GM23338 (cell line): Measurements from ENCODE around the gene ABAT. TPM values are rescaled to one million over a fixed set of nuclear protein-coding genes. Genes with fewer than 3 reads are reported as not detected.

Experiments used
- ATAC-seq: fragments of 200-7000 bp; cut with Tn5 transposase; 3 replicates; pipeline ENCODE4 v1.9.1; 2020
- DNase-seq: peaks from one replicate; pipeline ENCODE4 v3.0.0-alpha.2; 2015; ENCODE audit warnings: low spot score
- H2AFZ ChIP-seq: fragments of 200-600 bp; sonication (generic); 2 replicates; pipeline ENCODE4 v1.8.0; 2016; ENCODE audit warnings: antibody characterized with exemption, mild to moderate bottlenecking, moderate library complexity
- H3F3A ChIP-seq: fragments of 200-600 bp; sonication (generic); replicated peaks from 2 replicates; pipeline ENCODE4 v1.8.0; 2017; ENCODE audit warnings: antibody characterized with exemption, mixed run types, low read depth
- H3K27ac ChIP-seq: fragments of 200-600 bp; sonication (generic); 2 replicates; pipeline ENCODE4 v1.6.1; 2016; ENCODE audit warnings: low read depth
- H3K27me3 ChIP-seq: fragments of 200-600 bp; sonication (generic); 2 replicates; pipeline ENCODE4 v1.8.0; 2016; ENCODE audit warnings: mild to moderate bottlenecking, mixed run types, moderate library complexity; ENCODE audit not compliant: insufficient read depth
- H3K36me3 ChIP-seq: fragments of 200-600 bp; sonication (generic); 2 replicates; pipeline ENCODE4 v1.8.0; 2016; ENCODE audit warnings: mild to moderate bottlenecking; ENCODE audit not compliant: insufficient read depth
- H3K4me1 ChIP-seq: fragments of 200-600 bp; sonication (generic); 2 replicates; pipeline ENCODE4 v1.8.0; 2016; ENCODE audit warnings: mild to moderate bottlenecking, moderate library complexity; ENCODE audit not compliant: insufficient read depth
- H3K4me2 ChIP-seq: fragments of 200-600 bp; sonication (generic); 2 replicates; pipeline ENCODE4 v1.7.1; 2017; ENCODE audit warnings: mixed run types
- H3K4me3 ChIP-seq: fragments of 200-600 bp; sonication (generic); 2 replicates; pipeline ENCODE4 v1.6.1; 2016; ENCODE audit warnings: mixed run types
- H3K79me2 ChIP-seq: fragments of 200-600 bp; sonication (generic); replicated peaks from 2 replicates; pipeline ENCODE4 v1.8.0; 2017; ENCODE audit warnings: mild to moderate bottlenecking; ENCODE audit not compliant: insufficient read depth
- H3K9me2 ChIP-seq: fragments of 200-600 bp; sonication (generic); 2 replicates; pipeline ENCODE4 v1.8.0; 2017; ENCODE audit not compliant: insufficient read depth
- H4K20me1 ChIP-seq: fragments of 200-600 bp; sonication (generic); replicated peaks from 2 replicates; pipeline ENCODE4 v1.8.0; 2017; ENCODE audit warnings: mild to moderate bottlenecking; ENCODE audit not compliant: insufficient read depth
- H3K27ac Mint-ChIP-seq: 2 replicates; pipeline ENCODE4 v1.8.0; 2020; ENCODE audit warnings: inconsistent platforms, mild to moderate bottlenecking, moderate library complexity, mixed read lengths
- H3K27me3 Mint-ChIP-seq: 3 replicates; pipeline ENCODE4 v1.8.0; 2022; ENCODE audit warnings: low read depth, mild to moderate bottlenecking, moderate library complexity, mixed read lengths, inconsistent platforms; ENCODE audit not compliant: insufficient read depth, poor library complexity
- H3K36me3 Mint-ChIP-seq: 3 replicates; pipeline ENCODE4 v1.8.0; 2021; ENCODE audit warnings: low read depth, mild to moderate bottlenecking, inconsistent platforms, moderate library complexity, mixed read lengths
- H3K4me1 Mint-ChIP-seq: 3 replicates; pipeline ENCODE4 v1.8.0; 2020; ENCODE audit warnings: mild to moderate bottlenecking, inconsistent platforms, mixed read lengths
- H3K4me3 Mint-ChIP-seq: 3 replicates; pipeline ENCODE4 v1.8.0; 2021; ENCODE audit warnings: moderate library complexity, mild to moderate bottlenecking, inconsistent platforms, mixed read lengths
- H3K9me3 Mint-ChIP-seq: 3 replicates; pipeline ENCODE4 v1.8.0; 2020; ENCODE audit warnings: moderate library complexity, mild to moderate bottlenecking, inconsistent platforms, mixed read lengths
- CREB1 ChIP-seq: fragments of 250-450 bp; sonication (Bioruptor Pico); IDR thresholded peaks from 2 replicates; pipeline ENCODE4 v1.5.0; 2020; ENCODE audit warnings: low read depth, mild to moderate bottlenecking, moderate library complexity
- EZH2 ChIP-seq: fragments of 200-600 bp; sonication (generic); IDR thresholded peaks from one replicate; pipeline ENCODE4 v1.8.0; 2017; ENCODE audit warnings: antibody characterized with exemption, mild to moderate bottlenecking, low read depth; ENCODE audit not compliant: unreplicated experiment
- EZH2phosphoT487 ChIP-seq: fragments of 200-600 bp; sonication (generic); IDR thresholded peaks from one replicate; pipeline ENCODE4 v1.8.1; 2018; ENCODE audit warnings: antibody characterized with exemption; ENCODE audit not compliant: unreplicated experiment
- JUNB ChIP-seq: IDR thresholded peaks from one replicate; pipeline ENCODE4 v1.6.1; 2016; ENCODE audit warnings: antibody characterized with exemption; ENCODE audit not compliant: unreplicated experiment
- NANOG ChIP-seq: IDR thresholded peaks from 2 replicates; pipeline ENCODE4 v1.6.1; 2016; ENCODE audit warnings: antibody characterized with exemption, borderline replicate concordance
- POLR2AphosphoS5 ChIP-seq: IDR thresholded peaks from 2 replicates; pipeline ENCODE4 v1.6.1; 2016; ENCODE audit warnings: antibody characterized with exemption, low read depth
- STAT1 ChIP-seq: IDR thresholded peaks from one replicate; pipeline ENCODE4 v1.6.1; 2016; ENCODE audit warnings: antibody characterized with exemption; ENCODE audit not compliant: unreplicated experiment
- ZNF114 ChIP-seq: fragments of 250-450 bp; sonication (Bioruptor Pico); IDR thresholded peaks from 2 replicates; pipeline ENCODE4 v1.5.0; 2020; ENCODE audit warnings: mild to moderate bottlenecking, moderate library complexity
- ZNF331 ChIP-seq: fragments of 250-450 bp; sonication (Bioruptor Pico); IDR thresholded peaks from 2 replicates; pipeline ENCODE4 v1.5.0; 2020; ENCODE audit warnings: low read depth, mild to moderate bottlenecking, moderate library complexity
- polyA plus RNA-seq: library from polyadenylated mRNA; unstranded; fragments of >200 nt; fragmentation: Nextera tagmentation; extraction: Ambion mirVana; gene quantifications from 2 replicates; pipeline ENCODE4 v1.2.1, GENCODE V29; 2016
- total RNA-seq: library from RNA; depleted of rRNA; stranded (reverse); fragments of >200 nt; shearing (Covaris generic); gene quantifications from 2 replicates; pipeline ENCODE4 v1.2.3, GENCODE V29; 2014
- TF ChIP-seq, protein P1 (sequence below): IDR thresholded peaks from 2 replicates; pipeline ENCODE4 v1.6.1; 2016; ENCODE audit warnings: antibody characterized with exemption
- TF ChIP-seq, protein P2 (sequence below): IDR thresholded peaks from one replicate; pipeline ENCODE4 v1.6.1; 2018; ENCODE audit warnings: antibody characterized with exemption; ENCODE audit not compliant: unreplicated experiment
- TF ChIP-seq, protein P3 (sequence below): fragments of 250-450 bp; sonication (Bioruptor Pico); IDR thresholded peaks from 2 replicates; pipeline ENCODE4 v1.5.0; 2020; ENCODE audit warnings: mild to moderate bottlenecking, moderate library complexity
- TF ChIP-seq, protein P4 (sequence below), 2 experiments: fragments of 200-600 bp in 1 of 2; sonication (generic) in 1 of 2; conservative IDR thresholded peaks; 2 replicates each; pipeline versions ENCODE4 v1.5.1 to v1.6.1; 2016 to 2017; ENCODE audit warnings: antibody characterized with exemption in 2 of 2, low read depth in 2 of 2, mild to moderate bottlenecking in 2 of 2, moderate library complexity in 1 of 2

The ABAT gene
- total and polyA plus RNA-seq, 2 experiments from 2014 or later: 4.4 to 8.8 TPM

DNA sequence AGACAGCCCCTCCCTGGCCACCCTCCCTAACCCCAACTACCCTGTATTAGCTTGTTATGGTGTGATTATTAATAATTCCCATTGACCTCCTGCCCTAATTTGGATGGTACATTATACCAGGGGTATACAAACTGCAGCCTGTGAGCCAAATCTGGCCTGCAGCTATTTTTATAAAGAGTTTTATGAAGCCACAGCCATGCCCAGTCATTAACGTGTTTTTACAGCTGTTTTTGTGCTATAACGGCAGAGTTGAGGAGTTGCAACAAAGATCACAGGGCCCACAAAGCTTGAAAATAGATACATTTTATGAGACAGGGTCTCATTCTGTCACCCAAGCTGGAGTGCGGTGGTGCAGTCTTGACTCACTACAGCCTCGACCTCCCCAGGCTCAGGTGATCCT is 47.0 kb upstream of the ABAT start:
- Mint-ChIP-seq H3K4me1 (peaks cover 2% of the 10 kb centered on the region; the same call in 2 of the 3 replicates), H3K4me3 (no peak overlapping the region), H3K27me3 (no peaks in the 10 kb centered on the region), H3K27ac (no peak overlapping the region), H3K36me3 (peaks cover 80% of the 10 kb centered on the region), H3K9me3 (no peaks in the 10 kb centered on the region; the same call in 2 of the 3 replicates)
- Histone ChIP-seq H3K79me2 (peaks cover 32% of the 10 kb centered on the region), H3K27ac (no peak overlapping the region), H4K20me1 (peaks cover 29% of the 10 kb centered on the region), H3F3A (no peaks in the 10 kb centered on the region), H3K9me2 (no peaks in the 10 kb centered on the region), H3K4me3 (no peak overlapping the region), H3K27me3 (no peaks in the 10 kb centered on the region), H2AFZ (no peak overlapping the region), H3K36me3 (peaks cover 29% of the 10 kb centered on the region), H3K4me1 (peaks cover 6% of the 10 kb centered on the region; the same call in 1 of the 2 replicates), H3K4me2 (no peak overlapping the region)
- TF ChIP-seq, protein P1, sequence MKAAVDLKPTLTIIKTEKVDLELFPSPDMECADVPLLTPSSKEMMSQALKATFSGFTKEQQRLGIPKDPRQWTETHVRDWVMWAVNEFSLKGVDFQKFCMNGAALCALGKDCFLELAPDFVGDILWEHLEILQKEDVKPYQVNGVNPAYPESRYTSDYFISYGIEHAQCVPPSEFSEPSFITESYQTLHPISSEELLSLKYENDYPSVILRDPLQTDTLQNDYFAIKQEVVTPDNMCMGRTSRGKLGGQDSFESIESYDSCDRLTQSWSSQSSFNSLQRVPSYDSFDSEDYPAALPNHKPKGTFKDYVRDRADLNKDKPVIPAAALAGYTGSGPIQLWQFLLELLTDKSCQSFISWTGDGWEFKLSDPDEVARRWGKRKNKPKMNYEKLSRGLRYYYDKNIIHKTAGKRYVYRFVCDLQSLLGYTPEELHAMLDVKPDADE: no peak
- no peak for TF ChIP-seq POLR2AphosphoS5
- TF ChIP-seq, protein P2, sequence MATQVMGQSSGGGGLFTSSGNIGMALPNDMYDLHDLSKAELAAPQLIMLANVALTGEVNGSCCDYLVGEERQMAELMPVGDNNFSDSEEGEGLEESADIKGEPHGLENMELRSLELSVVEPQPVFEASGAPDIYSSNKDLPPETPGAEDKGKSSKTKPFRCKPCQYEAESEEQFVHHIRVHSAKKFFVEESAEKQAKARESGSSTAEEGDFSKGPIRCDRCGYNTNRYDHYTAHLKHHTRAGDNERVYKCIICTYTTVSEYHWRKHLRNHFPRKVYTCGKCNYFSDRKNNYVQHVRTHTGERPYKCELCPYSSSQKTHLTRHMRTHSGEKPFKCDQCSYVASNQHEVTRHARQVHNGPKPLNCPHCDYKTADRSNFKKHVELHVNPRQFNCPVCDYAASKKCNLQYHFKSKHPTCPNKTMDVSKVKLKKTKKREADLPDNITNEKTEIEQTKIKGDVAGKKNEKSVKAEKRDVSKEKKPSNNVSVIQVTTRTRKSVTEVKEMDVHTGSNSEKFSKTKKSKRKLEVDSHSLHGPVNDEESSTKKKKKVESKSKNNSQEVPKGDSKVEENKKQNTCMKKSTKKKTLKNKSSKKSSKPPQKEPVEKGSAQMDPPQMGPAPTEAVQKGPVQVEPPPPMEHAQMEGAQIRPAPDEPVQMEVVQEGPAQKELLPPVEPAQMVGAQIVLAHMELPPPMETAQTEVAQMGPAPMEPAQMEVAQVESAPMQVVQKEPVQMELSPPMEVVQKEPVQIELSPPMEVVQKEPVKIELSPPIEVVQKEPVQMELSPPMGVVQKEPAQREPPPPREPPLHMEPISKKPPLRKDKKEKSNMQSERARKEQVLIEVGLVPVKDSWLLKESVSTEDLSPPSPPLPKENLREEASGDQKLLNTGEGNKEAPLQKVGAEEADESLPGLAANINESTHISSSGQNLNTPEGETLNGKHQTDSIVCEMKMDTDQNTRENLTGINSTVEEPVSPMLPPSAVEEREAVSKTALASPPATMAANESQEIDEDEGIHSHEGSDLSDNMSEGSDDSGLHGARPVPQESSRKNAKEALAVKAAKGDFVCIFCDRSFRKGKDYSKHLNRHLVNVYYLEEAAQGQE: no peak
- TF ChIP-seq ZNF331 (CRISPR knock-in tag): no peak
- TF ChIP-seq STAT1: no peak
- TF ChIP-seq EZH2: no peak
- TF ChIP-seq, protein P3, sequence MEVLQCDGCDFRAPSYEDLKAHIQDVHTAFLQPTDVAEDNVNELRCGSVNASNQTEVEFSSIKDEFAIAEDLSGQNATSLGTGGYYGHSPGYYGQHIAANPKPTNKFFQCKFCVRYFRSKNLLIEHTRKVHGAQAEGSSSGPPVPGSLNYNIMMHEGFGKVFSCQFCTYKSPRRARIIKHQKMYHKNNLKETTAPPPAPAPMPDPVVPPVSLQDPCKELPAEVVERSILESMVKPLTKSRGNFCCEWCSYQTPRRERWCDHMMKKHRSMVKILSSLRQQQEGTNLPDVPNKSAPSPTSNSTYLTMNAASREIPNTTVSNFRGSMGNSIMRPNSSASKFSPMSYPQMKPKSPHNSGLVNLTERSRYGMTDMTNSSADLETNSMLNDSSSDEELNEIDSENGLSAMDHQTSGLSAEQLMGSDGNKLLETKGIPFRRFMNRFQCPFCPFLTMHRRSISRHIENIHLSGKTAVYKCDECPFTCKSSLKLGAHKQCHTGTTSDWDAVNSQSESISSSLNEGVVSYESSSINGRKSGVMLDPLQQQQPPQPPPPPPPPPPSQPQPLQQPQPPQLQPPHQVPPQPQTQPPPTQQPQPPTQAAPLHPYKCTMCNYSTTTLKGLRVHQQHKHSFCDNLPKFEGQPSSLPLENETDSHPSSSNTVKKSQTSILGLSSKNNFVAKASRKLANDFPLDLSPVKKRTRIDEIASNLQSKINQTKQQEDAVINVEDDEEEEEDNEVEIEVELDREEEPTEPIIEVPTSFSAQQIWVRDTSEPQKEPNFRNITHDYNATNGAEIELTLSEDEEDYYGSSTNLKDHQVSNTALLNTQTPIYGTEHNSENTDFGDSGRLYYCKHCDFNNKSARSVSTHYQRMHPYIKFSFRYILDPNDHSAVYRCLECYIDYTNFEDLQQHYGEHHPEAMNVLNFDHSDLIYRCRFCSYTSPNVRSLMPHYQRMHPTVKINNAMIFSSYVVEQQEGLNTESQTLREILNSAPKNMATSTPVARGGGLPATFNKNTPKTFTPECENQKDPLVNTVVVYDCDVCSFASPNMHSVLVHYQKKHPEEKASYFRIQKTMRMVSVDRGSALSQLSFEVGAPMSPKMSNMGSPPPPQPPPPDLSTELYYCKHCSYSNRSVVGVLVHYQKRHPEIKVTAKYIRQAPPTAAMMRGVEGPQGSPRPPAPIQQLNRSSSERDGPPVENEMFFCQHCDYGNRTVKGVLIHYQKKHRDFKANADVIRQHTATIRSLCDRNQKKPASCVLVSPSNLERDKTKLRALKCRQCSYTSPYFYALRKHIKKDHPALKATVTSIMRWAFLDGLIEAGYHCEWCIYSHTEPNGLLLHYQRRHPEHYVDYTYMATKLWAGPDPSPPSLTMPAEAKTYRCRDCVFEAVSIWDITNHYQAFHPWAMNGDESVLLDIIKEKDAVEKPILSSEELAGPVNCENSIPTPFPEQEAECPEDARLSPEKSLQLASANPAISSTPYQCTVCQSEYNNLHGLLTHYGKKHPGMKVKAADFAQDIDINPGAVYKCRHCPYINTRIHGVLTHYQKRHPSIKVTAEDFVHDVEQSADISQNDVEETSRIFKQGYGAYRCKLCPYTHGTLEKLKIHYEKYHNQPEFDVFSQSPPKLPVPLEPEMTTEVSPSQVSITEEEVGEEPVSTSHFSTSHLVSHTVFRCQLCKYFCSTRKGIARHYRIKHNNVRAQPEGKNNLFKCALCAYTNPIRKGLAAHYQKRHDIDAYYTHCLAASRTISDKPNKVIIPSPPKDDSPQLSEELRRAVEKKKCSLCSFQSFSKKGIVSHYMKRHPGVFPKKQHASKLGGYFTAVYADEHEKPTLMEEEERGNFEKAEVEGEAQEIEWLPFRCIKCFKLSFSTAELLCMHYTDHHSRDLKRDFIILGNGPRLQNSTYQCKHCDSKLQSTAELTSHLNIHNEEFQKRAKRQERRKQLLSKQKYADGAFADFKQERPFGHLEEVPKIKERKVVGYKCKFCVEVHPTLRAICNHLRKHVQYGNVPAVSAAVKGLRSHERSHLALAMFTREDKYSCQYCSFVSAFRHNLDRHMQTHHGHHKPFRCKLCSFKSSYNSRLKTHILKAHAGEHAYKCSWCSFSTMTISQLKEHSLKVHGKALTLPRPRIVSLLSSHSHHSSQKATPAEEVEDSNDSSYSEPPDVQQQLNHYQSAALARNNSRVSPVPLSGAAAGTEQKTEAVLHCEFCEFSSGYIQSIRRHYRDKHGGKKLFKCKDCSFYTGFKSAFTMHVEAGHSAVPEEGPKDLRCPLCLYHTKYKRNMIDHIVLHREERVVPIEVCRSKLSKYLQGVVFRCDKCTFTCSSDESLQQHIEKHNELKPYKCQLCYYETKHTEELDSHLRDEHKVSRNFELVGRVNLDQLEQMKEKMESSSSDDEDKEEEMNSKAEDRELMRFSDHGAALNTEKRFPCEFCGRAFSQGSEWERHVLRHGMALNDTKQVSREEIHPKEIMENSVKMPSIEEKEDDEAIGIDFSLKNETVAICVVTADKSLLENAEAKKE: no peak
- no peak for TF ChIP-seq NANOG
- no peak for TF ChIP-seq EZH2phosphoT487
- no peak for TF ChIP-seq ZNF114 (CRISPR knock-in tag)
- TF ChIP-seq, protein P4, sequence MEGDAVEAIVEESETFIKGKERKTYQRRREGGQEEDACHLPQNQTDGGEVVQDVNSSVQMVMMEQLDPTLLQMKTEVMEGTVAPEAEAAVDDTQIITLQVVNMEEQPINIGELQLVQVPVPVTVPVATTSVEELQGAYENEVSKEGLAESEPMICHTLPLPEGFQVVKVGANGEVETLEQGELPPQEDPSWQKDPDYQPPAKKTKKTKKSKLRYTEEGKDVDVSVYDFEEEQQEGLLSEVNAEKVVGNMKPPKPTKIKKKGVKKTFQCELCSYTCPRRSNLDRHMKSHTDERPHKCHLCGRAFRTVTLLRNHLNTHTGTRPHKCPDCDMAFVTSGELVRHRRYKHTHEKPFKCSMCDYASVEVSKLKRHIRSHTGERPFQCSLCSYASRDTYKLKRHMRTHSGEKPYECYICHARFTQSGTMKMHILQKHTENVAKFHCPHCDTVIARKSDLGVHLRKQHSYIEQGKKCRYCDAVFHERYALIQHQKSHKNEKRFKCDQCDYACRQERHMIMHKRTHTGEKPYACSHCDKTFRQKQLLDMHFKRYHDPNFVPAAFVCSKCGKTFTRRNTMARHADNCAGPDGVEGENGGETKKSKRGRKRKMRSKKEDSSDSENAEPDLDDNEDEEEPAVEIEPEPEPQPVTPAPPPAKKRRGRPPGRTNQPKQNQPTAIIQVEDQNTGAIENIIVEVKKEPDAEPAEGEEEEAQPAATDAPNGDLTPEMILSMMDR (conservative IDR thresholded peaks at IDR 0.05; ENCODE audit: low read depth in 2 of 2): no peak
- no peak for TF ChIP-seq JUNB
- no peak for TF ChIP-seq CREB1 (CRISPR knock-in tag)
- no peak for ATAC-seq
- no peak for DNase-seq
